ENCODE data around the gene SHMT2. TPM values are rescaled to one million over a fixed set of nuclear protein-coding genes. Genes with fewer than 3 reads are reported as not detected.

Gene SHMT2
- total RNA-seq, 1 experiment from 2014 or later, result 274 TPM

DNA sequence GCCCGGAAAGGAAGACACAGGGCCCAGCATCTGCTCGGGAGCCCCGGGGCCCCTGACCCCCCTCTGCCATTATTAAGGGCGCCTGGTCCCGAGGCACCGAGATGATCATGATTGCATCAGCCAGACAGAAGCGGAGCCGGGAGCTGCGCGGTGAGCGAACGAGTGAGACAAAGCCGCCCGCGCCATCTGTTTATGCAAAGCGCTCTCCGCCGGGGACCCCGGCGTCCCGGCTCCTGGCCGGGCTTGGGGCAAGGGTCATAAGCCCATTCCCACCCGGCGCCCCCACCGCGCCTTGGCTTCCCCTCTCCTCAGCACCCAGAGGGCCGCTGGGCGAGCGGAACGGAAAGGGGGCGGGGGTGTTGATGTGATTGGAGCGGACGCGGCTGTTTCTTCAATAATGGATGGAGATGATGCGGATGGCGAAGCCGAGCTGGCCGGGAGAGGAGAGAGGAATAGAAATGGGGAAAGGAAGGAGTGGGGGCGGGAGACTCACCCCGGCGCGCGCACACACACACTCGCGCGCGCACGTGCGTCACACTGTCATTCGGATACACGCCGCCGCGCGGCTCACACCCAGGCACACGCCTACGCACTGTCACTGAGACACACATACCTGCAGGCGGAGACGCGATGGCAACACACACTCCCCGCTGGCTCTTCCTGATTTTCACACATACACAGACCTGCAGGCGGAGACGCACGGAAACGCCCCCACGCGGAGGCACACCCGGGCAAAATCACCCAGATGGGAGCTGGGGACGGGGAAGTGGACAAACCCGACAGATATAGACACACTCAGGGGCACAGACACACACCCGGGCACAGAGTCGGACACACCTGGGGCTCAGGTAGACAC, 10.8 kb downstream of the SHMT2 start:
- no peaks in the 10 kb centered on the region for H3K36me3 ChIP-seq (ENCODE audit: insufficient read depth, low read length, poor library complexity, severe bottlenecking)
- H3K27ac ChIP-seq (ENCODE audit: low read depth, low read length, poor library complexity, severe bottlenecking), result peak overlapping the region; percentile 74
- H3K4me3 ChIP-seq (ENCODE audit: low read depth, low read length, poor library complexity, severe bottlenecking), result peak overlapping the region; percentile 61
- CTCF ChIA-PET, result interaction anchor here (0.7 to 3.7 kb wide), 5 partner anchors 9 to 116 kb away, joined by 3 to 27 read pairs (median 4); partner anchors contain the start of gene SHMT2
- intact Hi-C loops (cut with micrococcal nuclease; ENCODE audit: unreplicated experiment), result loop anchor here (5.0 kb wide), 1 partner anchor 113 kb away; the partner anchor contains the start of gene LRP1
- H3K27me3 ChIP-seq (replicated peaks; ENCODE audit: insufficient read depth, low read depth, low read length, poor library complexity), result peaks cover 12% of the 10 kb centered on the region
- peak; percentile 84 for DNase-seq (ENCODE audit: low spot score)
- no peaks in the 10 kb centered on the region for H3K9me3 ChIP-seq (ENCODE audit: low read depth, low read length, poor library complexity, severe bottlenecking)
- TF ChIP-seq, protein P1, sequence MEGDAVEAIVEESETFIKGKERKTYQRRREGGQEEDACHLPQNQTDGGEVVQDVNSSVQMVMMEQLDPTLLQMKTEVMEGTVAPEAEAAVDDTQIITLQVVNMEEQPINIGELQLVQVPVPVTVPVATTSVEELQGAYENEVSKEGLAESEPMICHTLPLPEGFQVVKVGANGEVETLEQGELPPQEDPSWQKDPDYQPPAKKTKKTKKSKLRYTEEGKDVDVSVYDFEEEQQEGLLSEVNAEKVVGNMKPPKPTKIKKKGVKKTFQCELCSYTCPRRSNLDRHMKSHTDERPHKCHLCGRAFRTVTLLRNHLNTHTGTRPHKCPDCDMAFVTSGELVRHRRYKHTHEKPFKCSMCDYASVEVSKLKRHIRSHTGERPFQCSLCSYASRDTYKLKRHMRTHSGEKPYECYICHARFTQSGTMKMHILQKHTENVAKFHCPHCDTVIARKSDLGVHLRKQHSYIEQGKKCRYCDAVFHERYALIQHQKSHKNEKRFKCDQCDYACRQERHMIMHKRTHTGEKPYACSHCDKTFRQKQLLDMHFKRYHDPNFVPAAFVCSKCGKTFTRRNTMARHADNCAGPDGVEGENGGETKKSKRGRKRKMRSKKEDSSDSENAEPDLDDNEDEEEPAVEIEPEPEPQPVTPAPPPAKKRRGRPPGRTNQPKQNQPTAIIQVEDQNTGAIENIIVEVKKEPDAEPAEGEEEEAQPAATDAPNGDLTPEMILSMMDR (conservative IDR thresholded peaks at IDR 0.05; ENCODE audit: low read depth, low read length), result no peak
- no peak for TF ChIP-seq EZH2 (IDR thresholded peaks at IDR 0.05; ENCODE audit: borderline replicate concordance, low read depth, low read length, poor library complexity, severe bottlenecking)
- H3K4me1 ChIP-seq (ENCODE audit: insufficient read depth, low read length, poor library complexity, severe bottlenecking), result peaks cover 44% of the 10 kb centered on the region
- POLR2A ChIA-PET (ENCODE audit: low non-redundant PET), result interaction anchor here (0.6 kb wide), 1 partner anchor 11 kb away, joined by 3 read pairs; the partner anchor contains the start of gene SHMT2
- BruUV-seq (replicated peaks), result no TSS peak

DNA sequence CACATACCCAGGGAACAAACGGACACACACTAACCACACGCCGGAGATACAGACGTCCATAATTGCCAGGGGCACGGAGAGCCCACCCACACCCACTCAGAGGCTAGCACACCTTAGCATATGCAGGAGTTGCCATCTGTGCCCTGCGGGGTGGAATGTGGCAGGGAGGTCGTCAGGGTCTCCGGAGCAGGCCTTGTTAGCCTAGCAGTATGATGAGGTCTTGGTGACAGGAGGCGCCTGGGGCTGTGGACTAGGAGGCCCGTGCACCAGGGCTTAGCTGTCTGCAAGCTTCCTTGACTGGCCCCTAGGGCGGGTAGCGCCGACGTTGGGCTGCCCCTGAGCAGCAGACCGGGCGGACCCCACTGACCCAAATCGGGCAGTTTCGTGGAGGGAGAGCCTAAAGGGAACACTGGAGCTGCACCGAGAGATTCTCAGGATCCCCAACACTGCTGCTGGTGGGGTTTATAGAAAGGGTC, 11.5 kb downstream of the SHMT2 start:
- DNase-seq (ENCODE audit: low spot score), result no peak
- H3K27ac ChIP-seq (ENCODE audit: low read depth, low read length, poor library complexity, severe bottlenecking), result no peak overlapping the region
- intact Hi-C loops (cut with micrococcal nuclease; ENCODE audit: unreplicated experiment), result loop anchor here (5.0 kb wide), 1 partner anchor 114 kb away; the partner anchor contains the start of gene LRP1
- no TSS peak for BruUV-seq (replicated peaks)
- peaks cover 44% of the 10 kb centered on the region for H3K4me1 ChIP-seq (ENCODE audit: insufficient read depth, low read length, poor library complexity, severe bottlenecking)
- CTCF ChIA-PET, result interaction anchor here (0.9 to 3.7 kb wide), 2 partner anchors 11 to 23 kb away, joined by 4 to 27 read pairs; partner anchors contain the start of gene SHMT2
- H3K36me3 ChIP-seq (ENCODE audit: insufficient read depth, low read length, poor library complexity, severe bottlenecking), result no peaks in the 10 kb centered on the region
- TF ChIP-seq, protein P1 (conservative IDR thresholded peaks at IDR 0.05; ENCODE audit: low read depth, low read length), result no peak
- no peak for TF ChIP-seq EZH2 (IDR thresholded peaks at IDR 0.05; ENCODE audit: borderline replicate concordance, low read depth, low read length, poor library complexity, severe bottlenecking)
- H3K27me3 ChIP-seq (replicated peaks; ENCODE audit: insufficient read depth, low read depth, low read length, poor library complexity), result peaks cover 12% of the 10 kb centered on the region
- POLR2A ChIA-PET (ENCODE audit: low non-redundant PET), result interaction anchor here (0.6 kb wide), 1 partner anchor 11 kb away, joined by 3 read pairs; the partner anchor contains the start of gene SHMT2
- peak overlapping the region; percentile 61 for H3K4me3 ChIP-seq (ENCODE audit: low read depth, low read length, poor library complexity, severe bottlenecking)
- no peaks in the 10 kb centered on the region for H3K9me3 ChIP-seq (ENCODE audit: low read depth, low read length, poor library complexity, severe bottlenecking)

DNA sequence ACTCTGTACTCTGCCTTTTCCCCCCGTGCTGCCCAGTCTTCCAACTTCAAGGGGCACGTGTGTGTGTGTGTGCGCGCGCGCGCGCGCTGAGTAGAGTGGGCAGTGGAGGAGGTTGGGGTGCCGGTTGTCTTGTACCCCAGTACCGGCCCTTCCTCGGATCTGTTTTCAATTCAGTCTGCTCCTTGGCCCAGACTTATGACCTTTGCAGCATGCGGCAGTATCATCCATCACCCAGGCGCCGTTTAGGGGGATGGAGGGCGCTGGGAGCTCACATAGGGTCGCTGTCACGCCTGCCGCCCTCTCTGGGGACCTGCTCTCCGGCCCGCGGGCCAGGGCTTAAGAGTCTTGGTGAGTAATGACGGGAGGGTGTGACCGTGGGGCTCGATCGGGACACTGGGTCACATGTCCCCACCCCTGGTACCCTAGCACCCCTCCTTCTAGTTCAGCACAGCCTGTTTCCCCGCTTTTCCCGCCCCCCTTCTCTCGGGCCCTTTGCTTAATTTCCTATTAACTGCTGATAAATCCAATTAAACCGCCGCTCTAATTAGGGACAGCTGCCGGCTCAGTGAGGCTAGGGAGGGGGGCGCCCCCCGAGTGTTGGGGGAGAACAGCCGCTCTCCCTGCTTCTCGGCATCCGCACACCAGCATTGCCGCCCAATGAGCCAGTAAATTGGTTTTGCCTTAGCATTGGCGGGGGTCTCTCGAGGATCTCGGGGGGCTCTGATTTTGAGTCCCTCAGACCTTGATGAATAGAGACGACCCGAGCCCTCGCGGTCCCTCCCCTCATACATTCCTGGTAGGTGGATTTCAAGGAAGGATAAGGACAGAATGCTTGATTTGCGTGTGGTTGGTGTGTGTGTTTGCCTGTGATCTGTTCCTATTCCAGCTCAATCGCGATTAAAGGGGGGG, 12.1 kb downstream of the SHMT2 start:
- Histone ChIP-seq H3K4me1 (ENCODE audit: insufficient read depth, low read length, poor library complexity, severe bottlenecking) (peaks cover 44% of the 10 kb centered on the region), H3K27me3 (replicated peaks; ENCODE audit: insufficient read depth, low read depth, low read length, poor library complexity) (peaks cover 12% of the 10 kb centered on the region), H3K36me3 (ENCODE audit: insufficient read depth, low read length, poor library complexity, severe bottlenecking) (no peaks in the 10 kb centered on the region), H3K4me3 (ENCODE audit: low read depth, low read length, poor library complexity, severe bottlenecking) (peak overlapping the region; percentile 50), H3K9me3 (ENCODE audit: low read depth, low read length, poor library complexity, severe bottlenecking) (no peaks in the 10 kb centered on the region), H3K27ac (ENCODE audit: low read depth, low read length, poor library complexity, severe bottlenecking) (no peak overlapping the region)
- no TSS peak for BruUV-seq (replicated peaks)
- DNase-seq (ENCODE audit: low spot score), result no peak
- ChIA-PET POLR2A (ENCODE audit: low non-redundant PET) (no interaction called here), CTCF (interaction anchor here (0.6 to 2.3 kb wide), 9 partner anchors 12 to 217 kb away, joined by 3 to 50 read pairs (median 6); partner anchors contain the start of genes GLI1 and SHMT2)
- intact Hi-C loops (cut with micrococcal nuclease; ENCODE audit: unreplicated experiment), result loop anchor here (5.0 kb wide), 1 partner anchor 114 kb away; the partner anchor contains the start of gene LRP1
- TF ChIP-seq, protein P1 (conservative IDR thresholded peaks at IDR 0.05; ENCODE audit: low read depth, low read length), result no peak
- no peak for TF ChIP-seq EZH2 (IDR thresholded peaks at IDR 0.05; ENCODE audit: borderline replicate concordance, low read depth, low read length, poor library complexity, severe bottlenecking)

Data from A673 (cell line).